Measurements from ENCODE around the gene XKR3.
"Not testable (repeated sequence)": the region's sequence is repeated elsewhere in the genome, so short reads cannot be mapped to it uniquely, and the experiment has no call there.

XKR3 gene

GRCh38 chr22:16806401-16806800 lies 18.8 kb downstream of the XKR3 start:
- DNase-seq (ENCODE audit: low read depth in 2 of 3, low spot score in 1 of 3), result no peak

- DNase-seq (ENCODE audit: low read depth in 2 of 3, low spot score in 1 of 3), result no peak
These were observed 20.3 kb downstream of the XKR3 start for GRCh38 chr22:16804882-16805281.

GRCh38 chr22:16803255-16803917 lies 21.8 kb downstream of the XKR3 start:
- no peak for DNase-seq (ENCODE audit: low read depth in 2 of 3, low spot score in 1 of 3)

GRCh38 chr22:16801571-16801970 lies 23.6 kb downstream of the XKR3 start:
- no peak for DNase-seq (ENCODE audit: low read depth in 2 of 3, low spot score in 1 of 3)

- no peak for DNase-seq (ENCODE audit: low read depth in 2 of 3, low spot score in 1 of 3)
These were observed 24.1 kb downstream of the XKR3 start for GRCh38 chr22:16801088-16801487.

- DNase-seq (ENCODE audit: low read depth in 2 of 3, low spot score in 1 of 3), result no peak
These were observed 24.9 kb downstream of the XKR3 start for GRCh38 chr22:16800358-16800757.

- not testable (repeated sequence) for DNase-seq (ENCODE audit: low read depth in 2 of 3, low spot score in 1 of 3)
These were observed 29.7 kb downstream of the XKR3 start for GRCh38 chr22:16795504-16795903.

- DNase-seq (ENCODE audit: low read depth in 2 of 3, low spot score in 1 of 3), result no peak
These were observed 31.4 kb downstream of the XKR3 start for GRCh38 chr22:16793831-16794230.

- no peak for DNase-seq (ENCODE audit: low read depth in 2 of 3, low spot score in 1 of 3)
These were observed 35.2 kb downstream of the XKR3 start for GRCh38 chr22:16789860-16790493.

- DNase-seq (ENCODE audit: low read depth in 2 of 3, low spot score in 1 of 3), result no peak
These were observed 41.3 kb downstream of the XKR3 start for GRCh38 chr22:16783930-16784354.

GRCh38 chr22:16783453-16783852 lies 41.8 kb downstream of the XKR3 start:
- no peak for DNase-seq (ENCODE audit: low read depth in 2 of 3, low spot score in 1 of 3)

- no peak for DNase-seq (ENCODE audit: low read depth in 2 of 3, low spot score in 1 of 3)
These were observed 43.4 kb downstream of the XKR3 start for GRCh38 chr22:16781764-16782329.

GRCh38 chr22:16781074-16781763 lies 44.0 kb downstream of the XKR3 start:
- no peak for DNase-seq (ENCODE audit: low read depth in 2 of 3, low spot score in 1 of 3)

GRCh38 chr22:16777284-16777924 lies 47.8 kb downstream of the XKR3 start:
- no peak for DNase-seq (ENCODE audit: low read depth in 2 of 3, low spot score in 1 of 3)

GRCh38 chr22:16776080-16776479 lies 49.1 kb downstream of the XKR3 start:
- no peak for DNase-seq (ENCODE audit: low read depth in 2 of 3, low spot score in 1 of 3)

- no peak for DNase-seq (ENCODE audit: low read depth in 2 of 3, low spot score in 1 of 3)
These were observed 50.2 kb downstream of the XKR3 start for GRCh38 chr22:16774911-16775500.

- not testable (repeated sequence) for DNase-seq (ENCODE audit: low read depth in 2 of 3, low spot score in 1 of 3)
These were observed 53.6 kb downstream of the XKR3 start for GRCh38 chr22:16771569-16771968.

- DNase-seq (ENCODE audit: low read depth in 2 of 3, low spot score in 1 of 3), result not testable (repeated sequence)
These were observed 57.3 kb downstream of the XKR3 start for GRCh38 chr22:16767927-16768326.

GRCh38 chr22:16762224-16762623 lies 63.0 kb downstream of the XKR3 start:
- DNase-seq (ENCODE audit: low read depth in 2 of 3, low spot score in 1 of 3), result not testable (repeated sequence)

- DNase-seq (ENCODE audit: low read depth in 2 of 3, low spot score in 1 of 3), result not testable (repeated sequence)
These were observed 64.8 kb downstream of the XKR3 start for GRCh38 chr22:16760416-16760815.

- not testable (repeated sequence) for DNase-seq (ENCODE audit: low read depth in 2 of 3, low spot score in 1 of 3)
These were observed 75.9 kb downstream of the XKR3 start for GRCh38 chr22:16749282-16749681.
